ENCODE data around the gene COPZ2. TPM values are rescaled to one million over a fixed set of nuclear protein-coding genes. Genes with fewer than 3 reads are reported as not detected.

Gene COPZ2
- total RNA-seq, 1 donor from 2014 or later, result 0.30 TPM

GRCh38 chr17:47993964-47994363 is 43.6 kb downstream of the COPZ2 start:
- Histone ChIP-seq H3K36me3 (no peaks in the 10 kb centered on the region), H2AFZ (replicated peaks) (no peak overlapping the region), H3K9ac (no peak overlapping the region), H3K4me2 (peak overlapping the region; percentile 63), H3F3A (ENCODE audit: low read depth) (peaks cover 74% of the 10 kb centered on the region), H3K27ac (peak overlapping the region; percentile 88), H4K20me1 (ENCODE audit: low read depth) (no peaks in the 10 kb centered on the region), H3K4me3 (no peak overlapping the region), H3K27me3 (no peaks in the 10 kb centered on the region), H3K79me2 (ENCODE audit: low read depth) (no peaks in the 10 kb centered on the region), H3K9me3 (ENCODE audit: low read depth) (no peaks in the 10 kb centered on the region), H3K4me1 (peaks cover 84% of the 10 kb centered on the region)
- no peaks in the 10 kb centered on the region for H3K36me3 Mint-ChIP-seq
- peaks cover 10% of the 10 kb centered on the region for H3K27me3 Mint-ChIP-seq (ENCODE audit: insufficient read depth, low read depth)
- TF ChIP-seq EZH2 (IDR thresholded peaks at IDR 0.05) (no peak), CTCF (IDR thresholded peaks at IDR 0.05) (no peak), EZH2phosphoT487 (IDR thresholded peaks at IDR 0.05) (no peak)
- H3K4me3 Mint-ChIP-seq, result no peak overlapping the region
- H3K9me3 Mint-ChIP-seq, result no peaks in the 10 kb centered on the region
- no peak for DNase-seq (ENCODE audit: low spot score)
- peaks cover 82% of the 10 kb centered on the region for H3K4me1 Mint-ChIP-seq
- peak overlapping the region; percentile 99 for H3K27ac Mint-ChIP-seq

- no peaks in the 10 kb centered on the region for H4K20me1 ChIP-seq (ENCODE audit: low read depth)
- H3K9me3 ChIP-seq (ENCODE audit: low read depth), result no peaks in the 10 kb centered on the region
- H3K79me2 ChIP-seq (ENCODE audit: low read depth), result no peaks in the 10 kb centered on the region
- H3F3A ChIP-seq (ENCODE audit: low read depth), result peaks cover 80% of the 10 kb centered on the region
- no peak overlapping the region for H3K27ac ChIP-seq
- Mint-ChIP-seq H3K4me3 (peak overlapping the region; percentile 14), H3K36me3 (no peaks in the 10 kb centered on the region), H3K27ac (peak overlapping the region; percentile 97), H3K4me1 (peaks cover 89% of the 10 kb centered on the region), H3K27me3 (ENCODE audit: insufficient read depth, low read depth) (peaks cover 8% of the 10 kb centered on the region), H3K9me3 (no peaks in the 10 kb centered on the region)
- H3K36me3 ChIP-seq, result no peaks in the 10 kb centered on the region
- H3K4me1 ChIP-seq, result peaks cover 93% of the 10 kb centered on the region
- no peak for DNase-seq (ENCODE audit: low spot score)
- no peak overlapping the region for H3K4me3 ChIP-seq
- H3K4me2 ChIP-seq, result peak overlapping the region; percentile 69
- TF ChIP-seq EZH2phosphoT487 (IDR thresholded peaks at IDR 0.05) (no peak), CTCF (IDR thresholded peaks at IDR 0.05) (no peak), EZH2 (IDR thresholded peaks at IDR 0.05) (no peak)
- H3K27me3 ChIP-seq, result no peaks in the 10 kb centered on the region
- H2AFZ ChIP-seq (replicated peaks), result no peak overlapping the region
- no peak overlapping the region for H3K9ac ChIP-seq
Measured at GRCh38 chr17:47993031-47993564, 44.5 kb downstream of the COPZ2 start.

DNA sequence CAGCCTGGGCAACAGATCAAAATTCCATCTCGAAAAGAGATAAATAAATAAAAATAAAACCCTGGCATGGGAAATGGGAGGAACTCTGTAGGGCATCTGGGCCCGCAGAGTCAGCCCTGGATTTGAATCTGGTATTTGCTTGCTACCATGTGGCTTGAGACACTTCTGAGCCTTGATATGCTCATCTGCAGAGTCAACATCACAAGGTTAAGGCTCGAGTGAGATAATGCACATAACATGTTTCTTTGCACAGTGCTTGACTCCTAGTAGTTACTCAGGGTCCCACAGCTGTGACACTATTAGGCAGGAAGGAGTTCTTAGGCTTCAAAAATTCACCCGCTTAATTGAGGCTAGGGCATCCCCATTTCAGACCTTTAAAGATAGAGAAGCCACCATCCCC is 45.4 kb downstream of the COPZ2 start:
- Mint-ChIP-seq H3K27ac (peak overlapping the region; percentile 93), H3K9me3 (no peaks in the 10 kb centered on the region), H3K27me3 (ENCODE audit: insufficient read depth, low read depth) (peaks cover 8% of the 10 kb centered on the region), H3K4me1 (peaks cover 90% of the 10 kb centered on the region), H3K36me3 (no peaks in the 10 kb centered on the region), H3K4me3 (peak overlapping the region; percentile 67)
- Histone ChIP-seq H4K20me1 (ENCODE audit: low read depth) (no peaks in the 10 kb centered on the region), H3K27ac (peak overlapping the region; percentile 91), H2AFZ (replicated peaks) (no peak overlapping the region), H3K4me2 (peak overlapping the region; percentile 69), H3K9me3 (ENCODE audit: low read depth) (no peaks in the 10 kb centered on the region), H3K4me3 (no peak overlapping the region), H3F3A (ENCODE audit: low read depth) (peaks cover 89% of the 10 kb centered on the region), H3K27me3 (no peaks in the 10 kb centered on the region), H3K79me2 (ENCODE audit: low read depth) (no peaks in the 10 kb centered on the region), H3K4me1 (peaks cover 94% of the 10 kb centered on the region), H3K9ac (no peak overlapping the region), H3K36me3 (no peaks in the 10 kb centered on the region)
- DNase-seq (ENCODE audit: low spot score), result no peak
- TF ChIP-seq EZH2phosphoT487 (IDR thresholded peaks at IDR 0.05) (no peak), EZH2 (IDR thresholded peaks at IDR 0.05) (no peak), CTCF (IDR thresholded peaks at IDR 0.05) (no peak)
